AG09309 (cell line): ENCODE results near the gene RIN2.

Experiments used
- DNase-seq: peaks from one replicate; pipeline ENCODE4 v3.0.0-alpha.2; 2010; ENCODE audit warnings: low read depth
- H3K4me3 ChIP-seq: 2 replicates; pipeline ENCODE4 v1.5.1; 2011; ENCODE audit warnings: mild to moderate bottlenecking, low read depth, low read length, moderate library complexity; ENCODE audit not compliant: control insufficient read depth
- CTCF ChIP-seq: IDR thresholded peaks from 2 replicates; pipeline ENCODE4 v1.5.1; 2011; ENCODE audit warnings: mild to moderate bottlenecking, low read depth, low read length, inconsistent platforms; ENCODE audit not compliant: insufficient read depth, control insufficient read depth; ENCODE audit errors: missing control alignments

RIN2 gene

DNA sequence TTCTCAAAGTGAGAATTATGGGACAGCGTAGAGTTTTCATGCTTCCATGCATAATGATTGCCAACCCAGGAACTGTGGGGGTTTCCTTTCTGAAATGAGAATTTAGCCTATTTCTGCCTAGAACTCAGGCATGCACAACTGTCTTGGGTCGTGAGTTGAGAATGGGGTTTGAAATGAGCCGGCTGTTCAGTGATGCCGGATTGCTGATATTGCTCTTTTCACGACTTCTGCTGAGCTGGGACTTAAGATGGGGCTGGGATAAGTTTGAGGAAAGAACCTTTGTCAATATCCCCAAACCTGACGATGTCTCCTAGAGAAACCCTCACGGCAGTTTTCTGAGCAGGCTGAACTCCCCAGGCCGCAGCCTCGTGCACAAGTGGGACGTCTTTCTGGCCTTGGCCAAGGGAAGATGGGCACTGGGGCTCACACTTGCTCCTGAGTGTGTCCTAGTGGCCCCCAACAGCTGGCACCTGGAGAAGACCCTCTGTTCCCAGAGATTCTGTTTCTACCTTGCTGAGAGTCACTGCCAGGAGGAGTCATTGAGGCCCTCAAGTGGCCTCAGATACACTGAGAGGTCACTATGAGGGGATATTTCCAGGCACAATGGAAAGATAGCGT lies 34.1 kb upstream of the RIN2 start:
- no peak overlapping the region for H3K4me3 ChIP-seq
- TF ChIP-seq CTCF: no peak
- DNase-seq: no peak

DNA sequence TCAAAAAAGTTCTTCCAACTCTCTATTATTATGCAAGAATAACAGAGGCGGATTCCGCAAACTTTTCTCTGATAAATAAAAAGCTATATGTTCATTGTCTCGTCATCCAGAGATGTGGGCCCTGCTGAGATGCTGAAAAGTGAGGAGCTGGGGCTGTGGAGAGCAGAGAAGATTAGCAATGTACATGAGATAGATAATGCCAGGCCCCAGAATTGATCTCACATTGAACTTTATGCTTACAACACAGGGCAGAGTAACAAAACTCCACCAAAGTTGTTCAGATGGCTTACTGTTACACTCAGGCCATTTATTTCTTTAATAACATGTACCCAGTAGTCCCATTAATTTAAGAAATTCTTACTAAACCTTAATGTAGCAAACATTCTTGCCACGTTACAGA lies 32.7 kb upstream of the RIN2 start:
- TF ChIP-seq CTCF: no peak
- DNase-seq: no peak
- H3K4me3 ChIP-seq: no peak overlapping the region

- H3K4me3 ChIP-seq: no peak overlapping the region
- no peak for TF ChIP-seq CTCF
- DNase-seq: no peak
These were observed 32.1 kb upstream of the RIN2 start for GRCh38 chr20:19725814-19726525.

- no peak for TF ChIP-seq CTCF
- no peak for DNase-seq
- no peak overlapping the region for H3K4me3 ChIP-seq
These were observed 30.7 kb upstream of the RIN2 start for GRCh38 chr20:19727251-19727847.

DNA sequence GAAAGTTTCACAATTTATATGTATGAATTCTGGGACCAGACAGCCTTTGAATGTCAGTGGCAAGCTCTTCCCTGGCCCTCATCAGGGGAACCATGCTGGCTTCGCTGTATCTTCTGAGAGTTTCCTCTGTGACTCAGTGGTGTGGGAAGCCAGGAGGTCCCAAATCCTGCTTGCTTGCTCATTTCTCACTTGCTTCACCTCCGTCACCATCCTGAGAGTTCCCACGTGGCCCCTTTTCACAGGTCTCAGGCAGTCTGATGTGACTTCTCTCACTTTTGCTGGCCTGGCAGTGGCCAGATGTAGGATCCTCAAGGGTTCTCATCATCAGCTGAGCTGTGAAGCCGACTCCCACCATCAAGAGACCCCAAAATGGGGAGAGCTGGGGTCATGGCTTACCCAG lies 28.4 kb upstream of the RIN2 start:
- H3K4me3 ChIP-seq: no peak overlapping the region
- no peak for TF ChIP-seq CTCF
- no peak for DNase-seq

DNA sequence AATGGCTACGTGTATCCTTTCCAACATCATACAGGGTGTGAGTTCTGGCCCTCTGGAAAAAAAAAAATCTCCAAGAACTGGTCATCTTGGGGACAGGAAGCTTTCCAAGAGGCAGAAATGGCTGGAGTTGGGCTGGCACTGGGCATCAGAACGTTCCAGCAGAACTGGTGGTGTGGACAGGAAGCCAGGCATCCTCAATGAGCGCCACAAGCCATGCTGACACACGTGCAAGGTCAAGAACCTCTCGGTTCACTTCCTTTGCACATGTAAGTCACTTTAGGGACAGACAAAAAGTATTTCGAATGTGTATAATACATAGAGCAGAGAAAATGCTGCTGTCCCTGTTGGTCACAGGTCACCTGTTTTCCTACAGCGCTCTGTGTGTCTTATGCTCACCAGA lies 27.4 kb upstream of the RIN2 start:
- no peak overlapping the region for H3K4me3 ChIP-seq
- no peak for DNase-seq
- no peak for TF ChIP-seq CTCF
